Panc1 (cell line): ENCODE measurements around the gene ERLEC1. TPM values are rescaled to one million over a fixed set of nuclear protein-coding genes. Genes with fewer than 3 reads are reported as not detected.

Experiments used
- ATAC-seq: fragments of 200-7000 bp; cut with Tn5 transposase; 2 replicates; pipeline ENCODE4 v1.9.1; 2020; ENCODE audit warnings: mild to moderate bottlenecking, moderate library complexity
- BruUV-seq: library from RNA; stranded (reverse); fragments of 400-500 nt; replicated peaks from 2 replicates; lab custom pipeline; 2021; lab: Mats Ljungman, UMichigan
- CTCF ChIA-PET: fragments of 300-600 bp; sonication (Branson Sonifier 250); formaldehyde crosslinking; loops from one replicate; lab custom pipeline; 2022; ENCODE audit warnings: antibody characterized with exemption; lab: Charles Lee
- POLR2A ChIA-PET: fragments of 300-600 bp; sonication (Branson Sonifier 250); formaldehyde crosslinking; loops from one replicate; lab custom pipeline; 2022; ENCODE audit warnings: antibody characterized with exemption; lab: Charles Lee
- DNase-seq: peaks from one replicate; pipeline ENCODE4 v3.0.0-alpha.2; 2010; ENCODE audit warnings: low read depth, low spot score
- H3K27ac ChIP-seq: 2 replicates; pipeline ENCODE4 v1.5.1; 2011; ENCODE audit warnings: mild to moderate bottlenecking, low read length, inconsistent platforms
- H3K27me3 ChIP-seq: fragments of 200-500 bp; sonication (Bioruptor generic); 2 replicates; pipeline ENCODE4 v1.6.0; 2014; ENCODE audit warnings: low read length, inconsistent platforms; ENCODE audit not compliant: control insufficient read depth, insufficient read depth
- H3K36me3 ChIP-seq: fragments of 200-500 bp; sonication (Bioruptor generic); 2 replicates; pipeline ENCODE4 v1.5.1; 2014; ENCODE audit warnings: inconsistent platforms, mild to moderate bottlenecking, low read length, moderate library complexity; ENCODE audit not compliant: control insufficient read depth, insufficient read depth
- H3K4me1 ChIP-seq: 2 replicates; pipeline ENCODE4 v1.5.1; 2011; ENCODE audit warnings: inconsistent platforms, mild to moderate bottlenecking, low read length, moderate library complexity; ENCODE audit not compliant: control insufficient read depth, insufficient read depth
- H3K4me3 ChIP-seq, 2 experiments: 2 replicates each; pipeline ENCODE4 v1.5.1; 2011 to 2012; ENCODE audit warnings: low read depth in 2 of 2, low read length in 2 of 2, mild to moderate bottlenecking in 2 of 2, inconsistent platforms in 1 of 2, moderate library complexity in 1 of 2
- H3K9me3 ChIP-seq: fragments of 200-500 bp; sonication (Bioruptor generic); 2 replicates; pipeline ENCODE4 v1.5.1; 2014; ENCODE audit warnings: low read depth, mild to moderate bottlenecking, inconsistent platforms, low read length, moderate library complexity; ENCODE audit not compliant: control insufficient read depth, insufficient read depth
- CTCF ChIP-seq: fragments of 450-650 bp; IDR thresholded peaks from 2 replicates; pipeline ENCODE4 v1.5.1; 2017; ENCODE audit warnings: mild to moderate bottlenecking
- POLR2AphosphoS5 ChIP-seq: IDR thresholded peaks from 2 replicates; pipeline ENCODE4 v1.6.1; 2012; ENCODE audit warnings: mild to moderate bottlenecking, low read depth, low read length, moderate library complexity
- REST ChIP-seq, 2 experiments: IDR thresholded peaks; 2 replicates each; pipeline ENCODE4 v1.6.1; 2011 to 2012; ENCODE audit warnings: low read depth in 2 of 2, control low read depth in 1 of 2, low read length in 1 of 2, mild to moderate bottlenecking in 1 of 2, moderate library complexity in 1 of 2; ENCODE audit not compliant: insufficient read depth in 1 of 2
- TCF7L2 ChIP-seq: IDR thresholded peaks from 2 replicates; pipeline ENCODE4 v1.6.1; 2011; ENCODE audit warnings: mild to moderate bottlenecking, low read depth, low read length, inconsistent platforms
- in situ Hi-C: cut with HindIII; loops from 2 replicates; pipeline ENCODE4 v1.10.0; 2016; ENCODE audit warnings: low sequenced_read_pairs, low pct_unique_long_range_greater_than_20kb
- intact Hi-C: fragments of 100-400 bp; cut with micrococcal nuclease; formaldehyde crosslinking; loops from one replicate; pipeline ENCODE4 v1.10.0; 2022; ENCODE audit not compliant: unreplicated experiment
- total RNA-seq: library from RNA; stranded (reverse); gene quantifications from one replicate; pipeline ENCODE4 v1.2.1, GENCODE V29; 2021; ENCODE audit not compliant: unreplicated experiment

ERLEC1 gene
- total RNA-seq, 1 experiment from 2014 or later: 43.9 TPM

GRCh38 chr2:53856272-53856671, 69.4 kb downstream of the ERLEC1 start:
- no peaks in the 10 kb centered on the region for H3K36me3 ChIP-seq
- no peak overlapping the region for H3K4me3 ChIP-seq
- ChIA-PET POLR2A (no interaction called here), CTCF (no interaction called here)
- no peaks in the 10 kb centered on the region for H3K4me1 ChIP-seq
- H3K27me3 ChIP-seq: no peaks in the 10 kb centered on the region
- TF ChIP-seq REST (IDR thresholded peaks at IDR 0.05; ENCODE audit: insufficient read depth in 1 of 2, low read depth in 2 of 2, low read length in 1 of 2): no peak
- no peak for TF ChIP-seq CTCF
- no peak for ATAC-seq
- BruUV-seq: no TSS peak
- intact Hi-C loops (no loop called here), in situ Hi-C loops (no loop called here)
- H3K27ac ChIP-seq: no peak overlapping the region
- H3K9me3 ChIP-seq: no peaks in the 10 kb centered on the region
- DNase-seq: no peak

GRCh38 chr2:53859206-53860181, 72.7 kb downstream of the ERLEC1 start, which contains the start of gene GPR75:
GPR75 (minus strand) TSS chr2:53859967; CDS start chr2:53854756, 5,211 bp downstream.
- ATAC-seq (no peak), DNase-seq (no peak)
- intact Hi-C loops: no loop called here
- Histone ChIP-seq H3K27me3 (no peaks in the 10 kb centered on the region), H3K36me3 (no peaks in the 10 kb centered on the region), H3K9me3 (no peaks in the 10 kb centered on the region), H3K27ac (no peak within 1 kb of the TSS), H3K4me1 (no peaks in the 10 kb centered on the region), H3K4me3 (no peak within 1 kb of the TSS)
- in situ Hi-C loops: no loop called here
- no TSS peak for BruUV-seq
- no peak for TF ChIP-seq TCF7L2
- TF ChIP-seq CTCF: no peak
- TF ChIP-seq POLR2AphosphoS5: no peak
- no peak for TF ChIP-seq REST (IDR thresholded peaks at IDR 0.05; ENCODE audit: insufficient read depth in 1 of 2, low read depth in 2 of 2, low read length in 1 of 2)
- POLR2A ChIA-PET: no interaction called here
- CTCF ChIA-PET: interaction anchor here (0.6 kb wide), 1 partner anchor 67 kb away, joined by 3 read pairs; no protein-coding TSS in a partner anchor
